CD4-positive, alpha-beta T cell treated with Interleukin-17A for 4 hours (primary cell): ENCODE data around the gene VCAN.

ENCODE experiments used
- DNase-seq: peaks from one replicate; pipeline ENCODE4 v3.0.0-alpha.2; 2020; ENCODE audit warnings: mixed read lengths

Gene VCAN

DNA sequence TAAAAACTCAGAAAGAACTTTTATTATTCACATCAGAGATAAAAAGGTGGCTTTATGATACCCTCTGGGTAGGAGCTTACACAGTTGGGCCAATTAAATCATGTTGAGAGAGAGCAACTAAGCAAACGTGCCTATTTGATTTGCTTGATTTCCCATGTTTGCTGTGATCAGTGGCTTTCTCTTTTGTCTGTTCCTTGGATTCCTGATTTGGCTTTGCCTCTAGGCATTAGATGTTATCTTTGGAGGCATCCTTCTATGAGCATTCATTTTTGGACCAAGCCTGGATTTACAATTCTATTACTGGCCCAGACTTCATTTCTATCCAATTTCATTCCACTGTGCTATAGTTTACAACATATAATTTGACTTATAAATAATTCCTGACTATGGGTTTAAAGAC lies 35.9 kb downstream of the VCAN start:
- DNase-seq: no peak

- DNase-seq: no peak
Measured at GRCh38 chr5:83509540-83509939, 38.0 kb downstream of the VCAN start.

DNA sequence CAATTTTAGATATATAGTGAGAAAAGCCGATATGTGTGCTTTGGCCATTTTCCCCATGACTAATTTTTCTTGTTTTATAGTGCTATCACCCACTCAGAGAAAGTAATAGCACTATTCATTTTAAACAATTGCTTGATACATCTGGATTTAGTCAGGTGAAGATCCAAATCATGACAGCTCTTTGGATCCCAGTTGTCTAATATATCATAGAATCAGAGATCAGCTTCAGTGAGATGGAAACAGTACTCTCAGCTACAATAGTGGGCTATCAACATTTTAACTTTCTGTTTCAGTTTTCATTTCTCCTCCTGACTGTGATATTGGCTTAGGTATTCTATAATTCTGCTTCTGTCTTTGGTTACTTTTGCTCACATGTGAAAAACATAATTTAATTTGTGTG lies 38.7 kb downstream of the VCAN start:
- no peak for DNase-seq

DNA sequence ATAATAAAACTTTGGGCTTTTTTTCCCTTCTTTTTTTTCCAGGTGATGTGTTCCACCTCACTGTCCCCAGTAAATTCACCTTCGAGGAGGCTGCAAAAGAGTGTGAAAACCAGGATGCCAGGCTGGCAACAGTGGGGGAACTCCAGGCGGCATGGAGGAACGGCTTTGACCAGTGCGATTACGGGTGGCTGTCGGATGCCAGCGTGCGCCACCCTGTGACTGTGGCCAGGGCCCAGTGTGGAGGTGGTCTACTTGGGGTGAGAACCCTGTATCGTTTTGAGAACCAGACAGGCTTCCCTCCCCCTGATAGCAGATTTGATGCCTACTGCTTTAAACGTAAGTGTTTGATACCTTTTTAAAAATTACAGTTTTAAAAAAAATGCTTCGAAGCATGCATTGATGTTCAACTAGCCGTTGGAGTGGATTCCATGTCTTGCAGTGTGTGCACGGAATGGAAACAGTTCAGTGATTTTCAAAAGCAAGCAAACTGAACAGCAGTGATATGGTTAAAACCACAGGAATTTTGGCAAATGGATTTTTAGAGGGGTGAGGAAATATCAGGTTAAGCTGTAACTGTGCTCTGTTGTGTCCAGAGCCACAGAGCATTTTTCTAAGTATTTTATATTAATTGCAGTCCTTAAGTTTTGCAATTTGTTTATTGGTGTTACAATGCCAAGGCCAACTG lies 40.7 kb downstream of the VCAN start:
- DNase-seq: no peak

- no peak for DNase-seq
Measured at GRCh38 chr5:83513081-83513480, 41.5 kb downstream of the VCAN start.

GRCh38 chr5:83513491-83513890 lies 41.9 kb downstream of the VCAN start:
- DNase-seq: no peak

- DNase-seq: no peak
Measured at GRCh38 chr5:83516377-83516776, 44.8 kb downstream of the VCAN start.

- DNase-seq: no peak
Measured at GRCh38 chr5:83517072-83517687, 45.6 kb downstream of the VCAN start.

DNA sequence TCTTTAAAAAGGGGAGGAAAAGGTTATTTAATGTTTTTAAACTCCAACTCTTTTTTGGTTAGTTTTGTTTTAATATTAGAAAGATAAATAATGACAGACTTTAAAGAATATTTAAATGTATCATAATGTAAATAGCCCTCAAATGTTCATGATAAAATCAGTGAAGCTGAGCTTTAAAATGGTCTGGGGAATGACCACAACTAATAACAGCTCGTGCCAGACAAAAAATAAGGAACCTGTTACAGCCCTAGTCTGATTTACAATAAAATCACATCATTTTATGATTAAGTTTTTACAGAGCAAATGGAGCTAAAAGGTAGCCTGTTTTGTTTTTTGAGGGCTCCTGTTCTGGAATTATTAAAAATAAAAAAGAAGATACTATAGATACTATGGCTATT lies 46.1 kb downstream of the VCAN start:
- DNase-seq: no peak

- DNase-seq: no peak
Measured at GRCh38 chr5:83518319-83519061, 46.9 kb downstream of the VCAN start.

- DNase-seq: no peak
Measured at GRCh38 chr5:83522446-83522845, 50.9 kb downstream of the VCAN start.

DNA sequence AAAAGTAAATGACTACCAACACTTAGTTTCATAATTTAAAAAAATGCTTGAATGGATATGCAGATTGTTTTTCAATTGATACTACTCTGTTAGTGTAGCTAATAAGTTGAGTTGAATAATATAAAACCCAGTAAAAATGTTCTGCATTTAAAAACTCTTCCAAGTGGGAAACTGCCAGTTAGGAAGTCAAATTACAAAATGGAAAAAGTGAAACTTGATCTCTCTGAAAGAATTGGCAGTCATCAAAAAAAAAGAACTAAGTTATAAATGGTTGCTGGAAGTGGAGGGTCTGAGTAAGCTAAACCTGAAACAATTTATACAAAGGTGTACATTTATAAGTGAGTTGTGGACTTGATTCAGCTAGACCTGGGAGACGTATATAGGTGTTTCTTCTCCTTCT lies 52.4 kb downstream of the VCAN start:
- DNase-seq: no peak

- no peak for DNase-seq
Measured at GRCh38 chr5:83524345-83524744, 52.8 kb downstream of the VCAN start.

DNA sequence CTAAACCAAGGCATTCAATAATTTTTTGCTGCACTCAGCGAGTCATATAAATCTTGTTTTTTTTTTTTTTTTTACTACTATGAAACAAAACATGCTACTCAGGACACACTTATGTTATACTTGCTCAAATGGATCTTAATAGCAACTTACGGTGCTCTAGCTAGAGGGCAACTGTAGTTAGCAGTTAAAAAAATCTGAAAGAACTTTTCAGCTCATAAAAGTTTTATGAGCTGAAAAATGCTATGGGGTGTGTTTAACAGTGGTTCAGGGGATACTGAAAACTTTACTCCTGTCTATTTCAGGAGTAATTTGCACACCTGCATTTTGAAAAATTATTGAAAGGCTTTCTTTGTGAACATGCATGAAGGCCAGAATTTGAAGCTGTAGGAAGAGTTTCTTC lies 53.4 kb downstream of the VCAN start:
- no peak for DNase-seq

DNA sequence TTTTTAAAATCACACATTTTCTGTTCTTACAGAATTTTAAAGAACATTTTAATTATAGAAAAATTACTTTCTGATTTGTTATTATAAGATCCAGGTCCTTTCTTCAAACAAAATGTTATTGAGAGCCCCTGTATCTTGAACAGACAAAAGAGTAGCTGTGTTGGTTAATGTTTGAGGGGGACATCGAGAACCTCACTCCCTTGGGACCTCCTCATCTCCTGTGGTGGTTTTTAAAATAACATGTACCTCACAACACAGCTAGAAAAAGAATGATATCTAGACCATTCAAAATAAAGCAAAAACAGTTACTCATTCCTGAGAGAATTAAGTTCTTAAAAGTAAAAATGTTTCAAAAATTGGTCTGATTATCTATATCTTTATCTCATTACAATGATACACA lies 54.7 kb downstream of the VCAN start:
- DNase-seq: no peak

- no peak for DNase-seq
Measured at GRCh38 chr5:83527221-83527620, 55.7 kb downstream of the VCAN start.

- no peak for DNase-seq
Measured at GRCh38 chr5:83527722-83528438, 56.3 kb downstream of the VCAN start.

- no peak for DNase-seq
Measured at GRCh38 chr5:83528439-83528769, 56.9 kb downstream of the VCAN start.

DNA sequence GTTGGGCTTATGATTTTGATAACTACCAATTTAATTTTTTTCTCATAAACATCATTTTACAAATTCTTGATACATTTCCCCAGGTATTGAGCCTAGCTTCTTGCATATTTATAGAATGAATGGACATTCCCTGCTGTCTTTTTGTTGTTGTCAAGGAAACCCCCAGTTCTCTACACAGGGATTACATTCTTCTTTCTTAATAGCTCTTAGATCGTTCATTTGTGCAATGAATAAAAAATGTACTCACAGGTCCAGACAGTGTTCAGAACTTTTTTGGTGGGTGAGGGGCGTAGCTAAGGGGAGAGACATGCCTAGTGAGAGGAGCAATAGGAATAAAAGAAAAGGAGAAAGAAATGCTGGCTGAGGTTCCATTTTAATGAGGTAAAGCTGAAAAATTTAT lies 58.6 kb downstream of the VCAN start:
- DNase-seq: no peak

DNA sequence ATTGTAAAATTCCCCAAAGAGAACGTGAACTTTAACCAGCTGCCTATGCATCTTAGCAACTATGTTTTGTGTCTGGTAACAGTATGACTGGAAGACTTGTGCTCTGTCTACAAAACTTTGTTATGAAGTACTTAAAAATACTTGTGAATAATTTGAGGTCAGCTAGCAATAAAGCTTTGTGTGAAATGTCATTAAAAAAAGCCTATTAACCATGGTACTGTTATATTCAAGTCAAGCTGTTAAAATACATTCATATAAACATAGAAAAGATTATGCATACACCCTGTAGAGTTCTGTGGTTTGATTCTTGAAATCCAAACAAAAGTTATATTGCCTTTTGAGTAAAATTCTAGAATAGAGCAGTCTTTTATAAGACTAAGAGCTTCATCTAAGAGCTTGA lies 60.1 kb downstream of the VCAN start:
- DNase-seq: no peak

GRCh38 chr5:83538786-83539462 lies 67.4 kb downstream of the VCAN start:
- DNase-seq: no peak

DNA sequence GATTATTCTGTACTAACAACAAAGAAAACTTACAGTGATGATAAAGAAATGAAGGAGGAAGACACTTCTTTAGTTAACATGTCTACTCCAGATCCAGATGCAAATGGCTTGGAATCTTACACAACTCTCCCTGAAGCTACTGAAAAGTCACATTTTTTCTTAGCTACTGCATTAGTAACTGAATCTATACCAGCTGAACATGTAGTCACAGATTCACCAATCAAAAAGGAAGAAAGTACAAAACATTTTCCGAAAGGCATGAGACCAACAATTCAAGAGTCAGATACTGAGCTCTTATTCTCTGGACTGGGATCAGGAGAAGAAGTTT lies 67.9 kb downstream of the VCAN start:
- DNase-seq: no peak

DNA sequence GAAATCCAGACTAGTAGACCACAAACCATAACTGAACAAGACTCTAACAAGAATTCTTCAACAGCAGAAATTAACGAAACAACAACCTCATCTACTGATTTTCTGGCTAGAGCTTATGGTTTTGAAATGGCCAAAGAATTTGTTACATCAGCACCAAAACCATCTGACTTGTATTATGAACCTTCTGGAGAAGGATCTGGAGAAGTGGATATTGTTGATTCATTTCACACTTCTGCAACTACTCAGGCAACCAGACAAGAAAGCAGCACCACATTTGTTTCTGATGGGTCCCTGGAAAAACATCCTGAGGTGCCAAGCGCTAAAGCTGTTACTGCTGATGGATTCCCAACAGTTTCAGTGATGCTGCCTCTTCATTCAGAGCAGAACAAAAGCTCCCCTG lies 68.6 kb downstream of the VCAN start:
- DNase-seq: no peak
